CD1c-positive myeloid dendritic cell (primary cell): ENCODE results near the gene ABCC11.
A peak's percentile ranks its signal among the peaks of the same experiment; 100 is the strongest.
"Not testable (repeated sequence)": the region's sequence is repeated elsewhere in the genome, so short reads cannot be mapped to it uniquely, and the experiment has no call there.

Experiments
- DNase-seq: peaks from one replicate; pipeline ENCODE4 v3.0.0-alpha.2; 2016; ENCODE audit errors: extremely low spot score

The ABCC11 gene

DNA sequence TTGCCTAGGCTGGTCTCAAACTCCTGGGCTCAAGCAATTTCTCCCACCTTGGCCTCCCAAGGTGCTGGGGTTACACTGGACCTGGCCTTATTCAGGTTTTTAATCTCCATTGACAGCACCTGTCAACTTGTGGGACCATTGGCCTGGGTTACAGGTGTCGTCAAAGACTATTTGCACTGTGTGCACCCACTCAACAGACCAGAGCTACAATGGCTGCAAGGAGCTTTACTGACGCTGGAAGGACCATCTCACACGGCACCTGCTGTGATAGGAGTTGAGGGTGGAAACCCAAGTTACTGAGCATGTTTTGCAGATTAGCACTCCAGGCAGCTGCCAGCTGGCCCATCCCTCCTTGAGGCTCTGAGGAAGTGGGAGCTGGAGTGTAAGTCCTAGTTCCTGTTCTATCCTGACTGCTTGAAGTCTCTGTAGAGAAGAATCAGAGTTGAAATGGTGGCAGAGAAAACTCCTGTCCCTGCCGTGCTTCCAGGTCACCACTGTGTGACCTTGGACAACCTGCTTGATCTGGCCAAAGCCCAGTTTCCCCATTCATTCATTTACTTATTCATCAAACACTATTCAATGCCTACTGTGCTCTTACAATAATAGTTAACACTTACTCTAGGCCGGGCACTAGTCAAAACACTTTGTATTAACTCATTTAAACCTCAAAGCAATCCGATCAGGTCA is 45.7 kb downstream of the ABCC11 start:
- DNase-seq, result peak; percentile 58

DNA sequence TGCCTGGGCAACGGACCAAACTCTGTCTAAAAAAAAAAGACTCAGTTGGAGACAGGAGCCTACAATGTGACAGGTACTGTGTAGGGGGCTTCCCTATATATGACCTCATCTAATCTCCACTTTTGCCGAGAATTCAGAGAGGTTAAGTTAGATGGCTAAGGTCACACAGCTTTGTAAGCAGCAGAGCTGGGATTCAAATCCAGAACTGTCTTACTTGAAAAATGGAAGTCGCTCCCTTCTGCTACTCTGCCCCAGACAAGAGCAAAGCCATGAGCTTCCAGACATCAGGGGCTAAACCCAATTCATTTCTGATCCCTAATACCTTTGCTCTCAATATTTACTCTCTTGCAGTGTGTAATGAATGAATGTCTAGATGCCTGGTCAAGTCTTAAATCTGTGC is 50.0 kb downstream of the ABCC11 start:
- DNase-seq, result no peak

DNA sequence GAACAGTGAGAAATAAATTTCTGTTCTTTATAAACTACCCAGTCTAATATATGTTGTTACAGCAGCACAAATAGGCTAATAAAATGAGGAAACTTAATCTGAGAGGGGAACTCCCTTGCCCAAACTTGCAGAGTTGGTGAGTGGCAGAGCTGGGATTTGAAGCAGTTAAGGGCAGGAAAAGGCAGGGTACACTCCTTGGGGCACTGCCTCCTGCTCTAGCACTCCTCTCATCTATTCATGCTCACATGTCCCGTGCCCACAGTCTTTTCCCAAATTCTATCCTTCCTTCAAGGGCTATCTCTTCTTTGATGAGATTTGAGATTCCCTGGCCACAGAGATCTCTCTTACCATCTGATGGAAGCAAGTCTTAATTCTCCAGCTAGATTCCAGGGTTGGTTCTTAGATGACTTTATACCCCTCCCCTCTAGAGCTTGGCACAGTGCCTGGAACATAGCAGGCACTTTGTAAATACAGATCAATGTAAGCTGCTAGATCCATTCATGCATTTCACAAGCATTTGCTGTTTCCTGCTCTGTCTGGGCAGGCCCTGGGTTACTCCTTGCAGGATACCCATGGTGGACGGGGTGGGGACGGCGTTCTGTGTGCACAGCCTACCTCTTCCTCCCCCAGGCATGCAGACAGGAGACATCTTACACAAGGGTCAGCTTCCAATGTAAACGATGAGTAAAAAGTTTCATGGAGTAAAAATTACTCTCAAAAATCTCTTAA is 52.3 kb downstream of the ABCC11 start:
- no peak for DNase-seq

DNA sequence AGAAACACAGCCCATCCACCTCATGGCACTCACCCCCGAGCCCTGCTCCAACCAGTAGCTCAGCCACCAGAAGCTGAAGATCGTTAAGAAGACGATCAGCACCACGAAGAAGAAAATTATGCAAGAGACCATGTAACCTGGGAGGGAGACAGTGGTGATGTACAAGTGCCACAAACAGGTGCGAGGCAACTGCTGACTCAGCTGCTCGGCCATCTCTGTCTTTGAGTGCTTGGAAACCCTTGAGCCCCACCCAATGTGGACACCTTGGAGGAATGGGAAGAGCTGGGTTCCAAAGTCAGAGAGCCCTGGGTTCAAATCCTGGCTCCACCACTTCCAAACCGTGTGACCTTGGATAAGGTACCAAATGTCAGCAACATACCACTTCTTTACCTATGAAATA is 53.5 kb downstream of the ABCC11 start:
- DNase-seq, result no peak

DNA sequence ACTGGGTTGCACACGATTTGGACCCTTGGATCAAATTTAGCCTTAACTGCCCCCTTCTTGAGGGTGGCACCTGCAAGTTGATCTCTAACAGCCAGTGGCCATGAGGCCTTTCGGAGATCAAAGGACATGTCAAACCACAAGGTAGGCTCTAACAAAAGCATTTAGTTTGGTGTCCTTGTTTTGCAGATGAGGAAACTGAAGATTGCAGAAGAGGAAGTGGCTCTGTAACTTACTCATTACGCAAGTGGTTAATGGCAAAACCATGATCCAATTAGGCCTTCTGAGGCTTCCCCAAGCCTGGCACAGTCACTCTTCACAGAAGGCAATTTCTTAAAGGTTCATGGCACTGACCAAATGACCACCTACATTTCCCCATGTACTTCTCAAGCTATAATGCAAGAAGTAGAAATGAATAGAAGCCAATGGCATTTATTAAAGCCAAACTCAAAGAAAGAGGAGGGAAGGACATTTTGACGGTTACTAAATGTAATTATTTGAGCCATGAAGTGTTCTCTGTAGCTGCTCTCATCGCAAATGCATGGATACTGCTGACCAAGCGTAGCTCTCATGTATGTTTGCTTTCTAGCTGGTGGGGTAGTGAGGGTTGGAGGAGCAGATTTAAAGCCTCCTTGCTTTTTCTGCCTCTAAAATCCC is 58.8 kb downstream of the ABCC11 start:
- DNase-seq, result peak; percentile 91

DNA sequence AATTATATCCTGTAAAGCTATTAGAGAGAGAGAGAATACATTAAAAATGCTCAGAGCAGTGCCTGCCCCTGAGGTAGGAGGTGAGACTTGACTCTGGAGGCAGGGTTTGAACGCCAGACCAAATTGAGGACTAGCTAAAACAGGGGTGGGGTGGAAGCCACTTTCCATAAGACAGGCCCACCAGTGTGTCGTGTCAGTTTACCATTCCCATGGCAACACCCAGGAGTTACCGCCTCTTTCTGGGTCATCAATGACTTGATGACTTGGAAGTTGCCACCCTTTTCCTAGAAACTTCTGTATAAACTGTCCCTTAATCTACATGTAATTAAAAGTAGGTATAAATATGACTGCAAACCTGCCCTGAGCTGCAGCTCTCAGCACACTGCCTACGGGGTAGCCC is 59.6 kb downstream of the ABCC11 start:
- no peak for DNase-seq

GRCh38 chr16:48184681-48185080 is 62.7 kb downstream of the ABCC11 start:
- DNase-seq, result no peak

DNA sequence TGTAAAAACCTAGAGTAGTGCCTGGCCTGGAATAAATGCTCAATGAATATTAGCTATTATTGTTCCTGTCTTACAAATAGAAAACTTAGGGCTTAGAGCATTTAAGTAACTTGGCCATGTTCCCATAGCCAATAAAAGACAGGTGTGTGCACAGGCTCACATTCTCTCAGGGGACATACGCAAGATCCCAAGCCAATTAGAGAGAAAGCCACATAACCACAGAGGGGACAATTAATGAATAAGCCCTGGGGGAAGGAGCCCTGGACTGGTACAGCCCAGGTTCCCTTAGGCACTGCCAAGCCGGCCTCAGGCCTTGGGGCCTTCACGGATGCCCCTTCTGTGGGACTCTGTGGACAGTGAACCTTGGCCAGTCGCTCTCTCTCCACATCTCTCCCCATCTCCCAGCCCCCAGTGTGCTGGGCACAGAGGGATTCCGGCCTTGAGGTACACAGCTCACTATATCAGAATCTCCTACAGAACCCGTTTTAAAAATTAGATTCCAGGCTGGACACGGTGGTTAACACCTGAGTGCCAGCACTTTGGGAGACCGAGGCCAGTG is 64.3 kb downstream of the ABCC11 start:
- no peak for DNase-seq

DNA sequence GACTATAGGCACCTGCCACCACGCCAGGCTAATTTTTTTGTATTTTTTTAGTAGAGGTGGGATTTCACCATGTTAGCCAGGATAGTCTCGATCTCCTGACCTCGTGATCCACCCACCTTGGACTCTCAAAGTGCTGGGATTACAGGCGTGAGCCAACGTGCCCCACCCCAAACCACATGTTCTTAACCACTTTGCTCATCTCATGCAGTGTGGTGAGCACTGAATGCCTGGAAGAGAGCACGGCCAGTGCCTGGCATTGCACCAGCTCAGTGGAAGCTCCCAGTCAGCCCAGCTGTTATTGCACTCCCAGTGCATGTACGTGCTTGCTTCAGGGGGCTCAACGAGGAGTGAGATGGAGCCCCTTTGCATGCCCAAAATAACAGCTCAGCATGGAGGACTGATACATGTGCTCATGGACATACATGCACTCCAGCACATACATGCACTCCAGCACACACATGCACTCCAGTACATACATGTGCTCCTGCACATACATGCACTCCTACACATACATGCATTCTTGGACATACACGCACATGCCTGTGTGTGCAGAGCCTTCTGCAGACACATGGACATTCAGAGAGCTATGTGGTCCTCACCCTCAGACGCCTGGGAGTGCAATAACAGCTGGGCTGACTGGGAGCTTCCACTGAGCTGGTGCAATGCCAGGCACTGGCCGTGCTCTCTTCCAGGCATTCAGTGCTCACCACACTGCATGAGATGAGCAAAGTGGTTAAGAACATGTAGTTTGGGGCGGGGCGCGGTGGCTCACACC is 65.4 kb downstream of the ABCC11 start:
- not testable (repeated sequence) for DNase-seq

GRCh38 chr16:48180868-48181480 is 66.4 kb downstream of the ABCC11 start:
- DNase-seq, result no peak

GRCh38 chr16:48176635-48177408 is 70.5 kb downstream of the ABCC11 start:
- DNase-seq, result no peak

DNA sequence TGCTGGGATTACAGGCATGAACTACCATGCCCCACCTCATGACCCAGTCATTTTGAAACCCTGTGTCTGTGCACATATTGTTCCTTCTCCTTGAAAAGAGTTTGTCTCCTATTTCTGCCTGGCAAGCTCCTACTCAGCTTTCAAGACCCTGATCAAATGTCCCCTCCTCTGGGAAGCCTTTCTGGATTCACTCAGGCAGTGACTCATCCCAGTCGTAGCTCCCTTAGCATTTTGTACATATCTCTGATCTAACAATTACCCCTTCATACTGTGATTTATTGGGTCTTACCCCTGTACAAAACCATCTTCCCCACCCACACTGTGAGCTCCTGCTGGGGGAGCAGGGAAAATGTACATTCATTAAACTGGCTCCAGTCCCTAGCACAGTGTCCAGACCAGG is 73.5 kb downstream of the ABCC11 start:
- DNase-seq, result no peak

- DNase-seq, result no peak
These were observed 74.7 kb downstream of the ABCC11 start for GRCh38 chr16:48172682-48173081.

DNA sequence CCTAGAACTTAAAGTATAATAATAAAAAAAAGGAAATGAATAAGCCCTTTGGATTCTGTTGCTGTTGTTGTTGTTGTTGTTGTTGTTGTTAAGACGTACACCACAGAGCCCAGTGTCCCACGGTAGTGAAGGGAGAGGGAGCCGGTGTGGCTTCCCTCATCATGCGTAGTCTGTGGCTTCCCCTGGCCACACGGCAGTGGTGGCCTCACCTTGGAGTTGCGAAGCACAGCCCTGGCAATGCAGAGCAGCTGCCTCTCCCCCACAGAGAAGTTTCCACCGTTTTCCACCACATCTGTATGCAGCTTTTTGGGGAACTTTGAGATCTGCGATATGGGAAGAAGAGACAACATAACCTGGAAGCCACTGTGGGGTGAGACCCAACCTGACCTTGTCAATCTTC is 77.4 kb downstream of the ABCC11 start:
- no peak for DNase-seq

DNA sequence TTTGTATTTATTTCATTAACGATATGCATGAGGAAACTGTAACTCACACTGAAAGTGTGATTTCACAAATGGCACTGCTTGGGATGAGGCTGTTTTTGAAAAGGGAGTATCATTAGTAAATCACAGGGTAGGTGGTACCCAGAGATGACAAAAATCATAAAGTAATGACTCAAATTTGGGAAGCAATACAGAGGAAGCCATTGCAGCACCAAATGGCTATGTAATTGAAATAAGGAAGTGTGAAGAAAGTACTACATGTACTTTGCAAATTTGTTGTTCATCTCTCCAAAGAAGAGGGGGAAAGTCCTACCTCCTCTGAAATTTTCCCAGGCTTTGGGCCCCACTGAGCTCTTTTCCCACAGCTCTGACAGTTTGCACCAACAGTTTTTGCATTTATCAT is 79.3 kb downstream of the ABCC11 start:
- DNase-seq, result peak; percentile 40

GRCh38 chr16:48166617-48167016 is 80.7 kb downstream of the ABCC11 start:
- DNase-seq, result not testable (repeated sequence)

- DNase-seq, result no peak
These were observed 81.3 kb downstream of the ABCC11 start for GRCh38 chr16:48165961-48166578.

GRCh38 chr16:48164907-48165715 is 82.2 kb downstream of the ABCC11 start:
- DNase-seq, result peak; percentile 82

DNA sequence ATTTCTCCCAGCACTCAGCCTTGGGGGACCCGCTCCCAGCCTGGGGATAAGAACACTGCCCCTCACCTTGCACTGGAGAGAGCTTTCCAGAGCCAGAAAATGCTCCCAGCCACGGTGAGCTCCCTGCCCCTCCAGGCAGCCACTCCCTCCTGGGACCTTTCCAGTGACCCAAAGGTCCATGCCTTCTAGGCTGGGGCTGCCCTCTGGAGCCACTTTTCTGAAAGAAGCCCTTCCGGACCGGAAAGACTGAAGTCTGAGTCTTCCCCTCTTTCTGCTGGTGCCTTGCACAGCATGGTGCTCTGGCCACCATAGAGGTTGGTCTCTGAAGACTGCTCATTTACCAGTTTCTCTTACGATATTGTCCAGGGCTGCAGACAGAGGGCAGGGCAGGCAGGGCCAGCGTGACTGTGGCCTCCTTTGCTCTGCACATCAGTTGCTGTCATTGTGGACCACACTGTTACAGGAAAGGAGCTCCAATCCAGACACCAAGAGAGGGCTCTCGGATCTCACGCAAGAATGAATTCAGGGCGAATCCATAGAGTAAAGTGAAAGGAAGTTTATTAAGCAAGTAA is 84.4 kb downstream of the ABCC11 start:
- DNase-seq, result no peak
